T-helper 2 cell (primary cell): ENCODE results near the gene C9orf40.
A peak's percentile ranks its signal among the peaks of the same experiment; 100 is the strongest.

Experiments used
- DNase-seq, 5 experiments: peaks; one replicate each; pipeline versions ENCODE4 v3.0.0 to v3.0.0-alpha.2; 2012 to 2022

C9orf40 gene

DNA sequence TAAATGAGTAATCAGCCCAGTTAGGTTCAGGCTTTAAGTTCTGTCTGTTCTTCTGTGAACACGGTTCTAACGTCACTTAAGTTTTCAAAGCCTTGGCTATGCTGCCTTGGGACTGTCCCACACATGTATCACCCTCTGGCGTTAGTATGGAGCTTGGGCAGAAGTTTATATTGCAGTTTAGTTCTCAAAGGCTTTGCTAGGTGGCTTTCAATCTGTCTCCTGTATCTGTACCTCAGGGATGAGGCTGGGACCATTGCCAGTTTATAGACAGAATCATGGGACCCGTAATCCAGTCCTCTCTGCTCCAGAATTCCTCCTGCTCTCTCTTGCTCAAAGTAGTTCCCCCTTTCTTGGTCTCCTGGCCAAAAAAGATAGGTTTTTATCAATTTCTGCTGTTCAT lies 12.1 kb downstream of the C9orf40 start:
- DNase-seq: peak in 1 of 5 experiments; percentile 12

DNA sequence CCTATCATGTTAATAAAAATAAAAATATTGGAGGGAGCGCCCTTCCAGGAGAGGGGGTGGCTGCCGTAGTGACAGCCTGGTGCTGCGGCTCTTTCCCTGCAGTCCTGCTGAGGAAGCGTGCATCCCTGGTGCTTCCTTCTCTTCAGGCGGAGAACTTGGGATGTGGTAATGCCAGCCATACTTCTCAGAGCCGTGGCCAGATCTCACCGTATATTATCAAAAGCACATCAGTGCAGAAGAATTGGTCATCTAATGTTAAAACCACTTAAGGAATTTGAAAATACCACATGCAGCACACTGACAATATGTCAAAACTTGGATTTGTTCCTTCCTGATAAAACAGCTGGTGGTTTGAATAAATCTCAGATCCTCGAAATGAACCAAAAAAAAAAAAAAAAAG lies 17.7 kb downstream of the C9orf40 start:
- no peak for DNase-seq

DNA sequence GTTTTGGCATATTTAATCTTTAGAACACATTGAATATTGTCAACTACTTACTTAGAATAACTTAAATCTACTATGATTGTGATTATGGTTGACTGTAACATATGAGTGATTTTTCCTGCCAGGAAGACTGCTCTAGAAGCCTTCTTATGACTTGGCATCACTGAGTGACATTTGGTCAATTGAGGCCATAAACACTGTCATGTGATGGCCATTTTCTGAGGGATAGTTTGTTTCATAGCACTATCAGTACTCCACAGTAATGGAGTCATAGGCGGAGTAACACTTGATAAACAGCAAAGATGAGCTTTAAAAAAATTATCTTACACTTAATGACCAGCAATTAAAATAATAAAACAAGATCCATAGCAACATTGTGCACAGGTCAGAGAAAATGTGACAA lies 31.0 kb downstream of the C9orf40 start:
- DNase-seq: no peak

DNA sequence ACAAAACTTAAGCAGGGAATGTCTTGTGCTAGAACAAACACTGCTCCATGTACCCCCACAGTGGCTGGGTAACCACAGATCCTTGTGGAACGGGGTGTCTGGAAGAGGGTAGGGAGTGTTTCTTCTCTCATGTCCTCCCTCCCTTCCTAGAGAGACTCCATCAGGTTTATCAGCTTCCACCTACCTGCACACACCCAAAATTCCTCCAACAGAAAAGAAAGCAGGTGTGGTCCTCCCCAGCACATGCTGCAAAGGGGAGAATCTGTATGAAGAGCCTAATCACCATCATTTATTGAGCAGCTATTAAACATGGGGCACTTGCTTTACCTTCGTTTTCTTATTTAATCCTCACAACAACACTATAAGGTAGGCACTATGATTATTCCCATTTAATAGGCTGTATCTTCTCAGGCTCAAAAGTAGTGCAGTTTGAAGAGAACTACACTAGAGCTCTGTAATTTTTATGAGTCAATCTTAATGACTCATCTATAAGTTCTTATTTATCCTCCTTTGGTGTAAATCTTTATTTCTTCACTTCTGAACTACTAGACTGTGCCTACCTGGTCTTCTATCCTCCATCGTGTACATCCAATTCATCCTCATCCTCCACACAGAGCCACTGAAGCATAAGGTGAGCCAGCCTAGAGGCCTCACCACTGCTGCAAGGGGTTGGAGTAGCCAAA lies 31.6 kb downstream of the C9orf40 start:
- no peak for DNase-seq

DNA sequence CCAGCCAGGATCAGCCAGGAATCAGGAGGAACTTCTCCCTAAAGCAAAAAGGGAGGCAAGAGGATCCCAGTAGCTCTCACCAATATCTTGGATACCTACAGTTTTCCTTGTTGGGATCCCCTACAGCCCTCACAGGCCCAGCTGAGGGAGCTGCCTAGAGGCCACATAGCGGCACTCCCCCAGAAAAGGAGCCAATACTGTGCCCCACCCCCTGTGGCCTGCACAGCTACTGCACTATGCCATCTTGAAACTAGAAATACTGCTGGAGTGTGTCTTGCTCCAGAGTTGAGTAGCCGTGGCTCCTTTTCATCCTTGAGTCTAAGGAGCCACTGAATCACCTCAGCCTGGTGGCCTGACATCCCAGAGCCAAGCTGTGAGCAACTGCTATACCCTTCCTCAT lies 42.7 kb downstream of the C9orf40 start:
- no peak for DNase-seq

DNA sequence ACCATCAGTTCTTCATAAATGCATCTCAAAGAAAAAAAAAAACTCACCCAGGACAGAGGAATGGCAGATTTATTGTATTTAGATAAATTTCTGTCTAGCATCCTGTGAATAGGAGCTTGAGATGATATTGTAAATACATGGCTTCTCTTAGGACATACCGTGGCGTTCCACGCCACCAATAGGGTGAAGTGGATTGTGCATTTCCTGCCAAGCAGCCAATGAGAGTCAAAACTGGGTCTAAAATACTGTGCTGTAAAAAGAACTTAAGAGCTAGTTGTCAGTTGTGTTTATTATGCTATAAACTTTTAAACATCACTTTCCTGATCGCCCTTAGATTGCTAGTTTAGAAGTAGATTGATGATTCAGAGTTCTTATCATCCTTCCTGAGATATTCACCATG lies 44.0 kb downstream of the C9orf40 start:
- no peak for DNase-seq

DNA sequence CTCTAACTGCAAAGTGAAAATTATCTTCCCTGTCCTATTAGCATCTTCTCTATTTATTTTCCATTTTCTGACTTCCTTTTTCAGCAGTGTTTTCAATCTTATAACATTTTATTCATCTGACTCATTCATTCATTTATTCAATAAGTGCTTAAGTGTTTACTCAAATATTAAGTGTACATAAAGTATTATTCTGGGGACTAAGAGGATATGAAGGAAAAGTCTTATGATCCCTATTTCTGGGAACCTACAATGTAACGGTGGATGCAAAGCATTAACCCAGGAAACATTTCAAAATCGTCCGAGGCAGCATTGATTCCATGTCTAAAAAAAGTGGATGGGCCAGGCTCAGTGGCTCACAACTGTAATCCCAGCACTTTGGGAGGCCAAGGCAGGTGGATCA lies 45.6 kb downstream of the C9orf40 start:
- no peak for DNase-seq

DNA sequence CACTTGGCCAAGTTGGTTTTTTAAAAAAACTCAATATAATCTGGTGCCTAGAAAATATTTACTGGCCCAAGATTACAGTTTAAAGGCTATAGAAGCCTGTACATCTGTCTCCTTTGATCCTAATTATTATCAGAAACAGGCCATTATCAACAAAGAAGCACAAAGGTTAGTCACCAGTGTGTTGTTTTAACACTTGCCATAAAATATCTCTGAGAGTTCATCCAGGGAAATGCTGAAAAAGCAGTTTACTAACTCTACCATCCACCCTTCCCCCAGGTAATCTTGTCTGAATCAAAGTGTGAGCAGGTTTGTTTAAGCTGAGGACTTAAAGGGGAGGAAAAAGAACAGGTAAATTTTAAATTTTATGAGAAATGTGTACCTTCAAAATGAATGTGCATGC lies 51.7 kb downstream of the C9orf40 start:
- DNase-seq: no peak
